H1 (cell line): ENCODE measurements around the gene C2CD4C. TPM values are rescaled to one million over a fixed set of nuclear protein-coding genes. Genes with fewer than 3 reads are reported as not detected.
A peak's percentile ranks its signal among the peaks of the same experiment; 100 is the strongest.

Experiments used
- CTCF ChIA-PET: fragments of 300-600 bp; sonication (Branson Sonifier 250); formaldehyde crosslinking; loops from one replicate; lab custom pipeline; 2021; ENCODE audit not compliant: partially characterized antibody; lab: Charles Lee
- POLR2A ChIA-PET: fragments of 300-600 bp; sonication (Branson Sonifier 250); formaldehyde crosslinking; loops from one replicate; lab custom pipeline; 2021; ENCODE audit warnings: inconsistent platforms; ENCODE audit not compliant: partially characterized antibody; lab: Charles Lee
- DNase-seq, 2 experiments: peaks; one replicate each; pipeline versions ENCODE4 v3.0.0 to v3.0.0-alpha.2; 2010 to 2022; ENCODE audit warnings: low spot score in 2 of 2, low read depth in 1 of 2, mixed read lengths in 1 of 2
- FAIRE-seq: peaks from 2 replicates; lab custom pipeline; 2011; peaks lifted over from hg19 to GRCh38; lab: Jason Lieb, UNC
- H2AFZ ChIP-seq: 2 replicates; pipeline ENCODE4 v1.8.1; 2012; ENCODE audit warnings: low read length, inconsistent platforms
- H2AK5ac ChIP-seq: 2 replicates; pipeline ENCODE4 v1.6.1; 2013; ENCODE audit warnings: low read depth, low read length
- H2BK120ac ChIP-seq: replicated peaks from 2 replicates; pipeline ENCODE3; 2013; ENCODE audit warnings: low read depth, low read length, inconsistent platforms
- H2BK12ac ChIP-seq: 2 replicates; pipeline ENCODE4 v1.6.1; 2013; ENCODE audit warnings: low read depth, low read length
- H2BK15ac ChIP-seq: 2 replicates; pipeline ENCODE4 v1.6.1; 2013; ENCODE audit warnings: low read length
- H2BK20ac ChIP-seq: 2 replicates; pipeline ENCODE4 v1.6.1; 2013; ENCODE audit warnings: low read length
- H2BK5ac ChIP-seq: 2 replicates; pipeline ENCODE4 v1.6.1; 2013; ENCODE audit warnings: low read depth, low read length
- H3K14ac ChIP-seq: 2 replicates; pipeline ENCODE4 v1.6.1; 2013; ENCODE audit warnings: inconsistent platforms; ENCODE audit not compliant: insufficient read length
- H3K18ac ChIP-seq: 2 replicates; pipeline ENCODE4 v1.6.1; 2013; ENCODE audit warnings: low read length; ENCODE audit errors: extremely low read depth
- H3K23ac ChIP-seq: 2 replicates; pipeline ENCODE4 v1.6.1; 2013; ENCODE audit warnings: inconsistent platforms; ENCODE audit not compliant: insufficient read length
- H3K23me2 ChIP-seq: 2 replicates; pipeline ENCODE4 v1.6.1; 2013; ENCODE audit warnings: low read depth, low read length
- H3K27ac ChIP-seq: 2 replicates; pipeline ENCODE4 v1.6.1; 2011; ENCODE audit warnings: low read depth, low read length, inconsistent platforms
- H3K27me3 ChIP-seq, 4 experiments: replicated peaks in 1 of 4; 1 replicate in 1 of 4; 2 replicates in 3 of 4; pipeline versions ENCODE4 v1.6.1 to v1.8.1; 2011 to 2013; ENCODE audit warnings: low read length in 3 of 4, mild to moderate bottlenecking in 3 of 4, inconsistent platforms in 2 of 4, mixed read lengths in 2 of 4, moderate library complexity in 1 of 4; ENCODE audit not compliant: control insufficient read depth in 3 of 4, insufficient read depth in 3 of 4; ENCODE audit errors: extremely low read depth in 1 of 4
- H3K36me3 ChIP-seq, 4 experiments: 2 replicates each; pipeline versions ENCODE4 v1.6.1 to v1.8.1; 2011 to 2013; ENCODE audit warnings: mild to moderate bottlenecking in 4 of 4, low read length in 3 of 4, moderate library complexity in 2 of 4, control low read depth in 1 of 4, inconsistent platforms in 1 of 4; ENCODE audit not compliant: insufficient read depth in 4 of 4, control insufficient read depth in 2 of 4
- H3K4ac ChIP-seq: replicated peaks from 2 replicates; pipeline ENCODE3; 2013; ENCODE audit warnings: low read length, low read depth, mixed read lengths, inconsistent platforms; ENCODE audit not compliant: insufficient read length
- H3K4me1 ChIP-seq, 4 experiments: replicated peaks in 1 of 4; 1 replicate in 1 of 4; 2 replicates in 3 of 4; pipeline versions ENCODE4 v1.6.1 to v1.8.1; 2011 to 2013; ENCODE audit warnings: low read length in 3 of 4, inconsistent platforms in 2 of 4, mixed read lengths in 1 of 4; ENCODE audit not compliant: insufficient read depth in 4 of 4, control insufficient read depth in 3 of 4
- H3K4me2 ChIP-seq, 2 experiments: 2 replicates each; pipeline versions ENCODE4 v1.6.1 to v1.8.1; 2011 to 2013; ENCODE audit warnings: low read depth in 2 of 2, low read length in 2 of 2, control low read depth in 1 of 2, inconsistent platforms in 1 of 2, mild to moderate bottlenecking in 1 of 2; ENCODE audit not compliant: insufficient read depth in 1 of 2
- H3K4me3 ChIP-seq, 4 experiments: fragments of 200-600, 300-600 bp in 1 of 4; sonication (generic), shearing (Covaris generic), sonication (Bioruptor Twin) in 1 of 4; 2 replicates each; pipeline versions ENCODE4 v1.5.1 to v1.8.1; 2011 to 2016; ENCODE audit warnings: low read length in 4 of 4, low read depth in 3 of 4, control low read depth in 2 of 4, inconsistent platforms in 2 of 4, mild to moderate bottlenecking in 2 of 4, mixed read lengths in 1 of 4, moderate library complexity in 1 of 4; ENCODE audit not compliant: insufficient read depth in 2 of 4; ENCODE audit errors: extremely low read depth in 1 of 4
- H3K56ac ChIP-seq: replicated peaks from 2 replicates; pipeline ENCODE3; 2013; ENCODE audit warnings: low read depth, mild to moderate bottlenecking, mixed read lengths, low read length, inconsistent platforms; ENCODE audit not compliant: insufficient read length
- H3K79me1 ChIP-seq: 2 replicates; pipeline ENCODE4 v1.6.1; 2013; ENCODE audit warnings: low read depth, low read length, control low read depth
- H3K79me2 ChIP-seq, 2 experiments: 2 replicates each; pipeline versions ENCODE4 v1.6.1 to v1.8.1; 2012 to 2013; ENCODE audit warnings: low read length in 2 of 2, mild to moderate bottlenecking in 2 of 2, inconsistent platforms in 1 of 2; ENCODE audit not compliant: insufficient read depth in 2 of 2, control insufficient read depth in 1 of 2
- H3K9ac ChIP-seq, 4 experiments: replicated peaks in 1 of 4; 1 replicate in 1 of 4; 2 replicates in 3 of 4; pipeline versions ENCODE4 v1.6.1 to v1.8.1; 2011 to 2013; ENCODE audit warnings: low read depth in 3 of 4, low read length in 3 of 4, control low read depth in 2 of 4, mild to moderate bottlenecking in 2 of 4, moderate library complexity in 2 of 4, inconsistent platforms in 1 of 4; ENCODE audit errors: extremely low read depth in 1 of 4
- H3K9me3 ChIP-seq, 2 experiments: 2 replicates each; pipeline versions ENCODE4 v1.6.1 to v1.8.1; 2012 to 2013; ENCODE audit warnings: mild to moderate bottlenecking in 2 of 2, moderate library complexity in 2 of 2, control low read depth in 1 of 2, inconsistent platforms in 1 of 2, low read depth in 1 of 2, low read length in 1 of 2, mixed read lengths in 1 of 2; ENCODE audit not compliant: insufficient read depth in 2 of 2
- H4K20me1 ChIP-seq, 2 experiments: replicated peaks in 1 of 2; 2 replicates each; pipeline versions ENCODE3 to v1.8.1; 2011 to 2013; ENCODE audit warnings: inconsistent platforms in 2 of 2, low read length in 2 of 2, mild to moderate bottlenecking in 1 of 2; ENCODE audit not compliant: insufficient read depth in 2 of 2, control insufficient read depth in 1 of 2
- H4K5ac ChIP-seq: 2 replicates; pipeline ENCODE4 v1.6.1; 2013; ENCODE audit warnings: low read length, low read depth, mixed read lengths, inconsistent platforms; ENCODE audit not compliant: insufficient read length
- H4K8ac ChIP-seq: 2 replicates; pipeline ENCODE4 v1.8.0; 2013; ENCODE audit warnings: mild to moderate bottlenecking, moderate library complexity, low read length, inconsistent platforms; ENCODE audit not compliant: insufficient read depth; ENCODE audit errors: extremely low read depth
- H4K91ac ChIP-seq: replicated peaks from 2 replicates; pipeline ENCODE3; 2013; ENCODE audit warnings: low read length, mixed read lengths, inconsistent platforms; ENCODE audit not compliant: insufficient read length
- CREB1 ChIP-seq: IDR thresholded peaks from 2 replicates; pipeline ENCODE4 v1.6.1; 2012; ENCODE audit warnings: inconsistent platforms
- E2F6 ChIP-seq: IDR thresholded peaks from 2 replicates; pipeline ENCODE4 v1.6.1; 2012; ENCODE audit warnings: inconsistent platforms
- EP300 ChIP-seq, 2 experiments: IDR thresholded peaks; 1 replicate in 1 of 2; 2 replicates in 1 of 2; pipeline ENCODE4 v1.6.1; 2011 to 2012; ENCODE audit warnings: low read depth in 2 of 2, low read length in 2 of 2, mild to moderate bottlenecking in 2 of 2, borderline replicate concordance in 1 of 2, inconsistent platforms in 1 of 2, moderate library complexity in 1 of 2
- EZH2 ChIP-seq: fragments of 200-600 bp; sonication (generic); IDR thresholded peaks from 2 replicates; pipeline ENCODE4 v1.7.1; 2012; ENCODE audit warnings: low read depth, mild to moderate bottlenecking, moderate library complexity, low read length, inconsistent platforms; ENCODE audit not compliant: severe bottlenecking
- POLR2AphosphoS5 ChIP-seq: IDR thresholded peaks from 2 replicates; pipeline ENCODE4 v1.6.1; 2011; ENCODE audit warnings: low read depth, low read length
- SAP30 ChIP-seq: fragments of 300-600 bp; sonication (generic); IDR thresholded peaks from 2 replicates; pipeline ENCODE4 v1.7.1; 2012; ENCODE audit warnings: low read length, moderate library complexity, mild to moderate bottlenecking, inconsistent platforms; ENCODE audit not compliant: insufficient read depth, insufficient replicate concordance
- SP2 ChIP-seq: IDR thresholded peaks from 2 replicates; pipeline ENCODE4 v1.6.1; 2012; ENCODE audit warnings: mild to moderate bottlenecking, low read length, inconsistent platforms
- SRF ChIP-seq: IDR thresholded peaks from 2 replicates; pipeline ENCODE4 v1.6.1; 2011; ENCODE audit warnings: mild to moderate bottlenecking, low read depth, low read length, moderate library complexity
- SUZ12 ChIP-seq: fragments of 200-600 bp; sonication (generic); IDR thresholded peaks from 2 replicates; pipeline ENCODE4 v1.6.1; 2012; ENCODE audit warnings: mild to moderate bottlenecking, inconsistent platforms, low read length, moderate library complexity, mixed read lengths
- TEAD4 ChIP-seq: IDR thresholded peaks from 2 replicates; pipeline ENCODE4 v1.6.1; 2012; ENCODE audit warnings: low read depth, low read length, inconsistent platforms, mixed read lengths
- WGBS, 2 experiments: shearing (Covaris generic) in 1 of 2; methylation state at CpG; one replicate each; pipeline versions ENCODE4 v1.1.6 to v1.1.7; 2013 to 2015; ENCODE audit warnings: low lambda C conversion rate in 2 of 2, mixed read lengths in 2 of 2, inconsistent platforms in 1 of 2, low coverage in 1 of 2, missing lambda C conversion rate in 1 of 2; ENCODE audit not compliant: insufficient replicate concordance in 2 of 2, insufficient coverage in 1 of 2, insufficient read length in 1 of 2; ENCODE audit errors: extremely low coverage in 1 of 2, missing lambda C conversion rate in 1 of 2; 5-methylcytosine and 5-hydroxymethylcytosine counted together
- polyA plus RNA-seq, 7 experiments: library from polyadenylated mRNA; depleted of rRNA in 3 of 7; stranded (reverse) in 5 of 7; unstranded in 2 of 7; fragments of >200 nt in 5 of 7; fragments of 200-250 nt in 2 of 7; gene quantifications; 1 replicate in 5 of 7; 2 replicates in 1 of 7; 4 replicates in 1 of 7; pipeline versions ENCODE4 v1.2.1 to v1.2.3, GENCODE V29; 2011 to 2013; ENCODE audit warnings: missing spikeins in 2 of 7, mixed read lengths in 2 of 7
- total RNA-seq: library from RNA; stranded (reverse); fragmentation: NEBNext Ultra II Directional; extraction: Animal tissue kit (Norgen Biotek cat#: 25700); gene quantifications from 2 replicates; pipeline ENCODE4 v1.2.1, GENCODE V29; 2021

Gene C2CD4C
- total and polyA plus RNA-seq, 2 of the 8 experiments (the other 6 are each of a cell fraction or from before 2014, with no cell fraction given) = 3.8 to 6.3 TPM

- H4K5ac ChIP-seq = no peak overlapping the region
- 81% methylated on average over 52 of the region's 70 CpGs; no CpG with 5 or more reads in 1 of the 2 experiments for WGBS, 2 experiments
- no peak overlapping the region for H3K56ac ChIP-seq
- DNase-seq (peak in 1 of 2 experiments; percentile 53), FAIRE-seq (no peak)
- H3K27me3 ChIP-seq = peaks cover 0 to 14% (median 12%) of the 10 kb centered on the region in 4 experiments; a peak in 6 of 7 replicates
- no peak overlapping the region for H2AFZ ChIP-seq
- no peak overlapping the region for H2AK5ac ChIP-seq
- H3K9ac ChIP-seq = no peak overlapping the region
- no peaks in the 10 kb centered on the region for H3K79me2 ChIP-seq
- H3K14ac ChIP-seq = no peak overlapping the region
- no peak overlapping the region for H2BK15ac ChIP-seq
- peaks cover 0 to 17% (median 8%) of the 10 kb centered on the region in 4 experiments; a peak in 5 of 7 replicates for H3K4me1 ChIP-seq
- no peaks in the 10 kb centered on the region; the same call in 1 of the 2 replicates for H3K23me2 ChIP-seq
- H3K27ac ChIP-seq = no peak overlapping the region
- peak overlapping the region; percentile 42 to 85 (median 48); a peak in 4 of 8 replicates for H3K4me3 ChIP-seq
- H3K36me3 ChIP-seq = no peaks in the 10 kb centered on the region; a peak in 1 of 8 replicates
- peak overlapping the region; percentile 57 for H4K8ac ChIP-seq
- no peak overlapping the region for H2BK20ac ChIP-seq
- H3K4ac ChIP-seq = no peak overlapping the region
- 0 out of 2 replicates have a peak, but pooled peaks cover 2% of the 10 kb centered on the region for H3K79me1 ChIP-seq
- H4K20me1 ChIP-seq = peaks cover 0 to 4% of the 10 kb centered on the region in 2 experiments
- no peak overlapping the region for H3K23ac ChIP-seq
- H2BK120ac ChIP-seq = no peak overlapping the region
- H4K91ac ChIP-seq = no peak overlapping the region
- ChIA-PET POLR2A (interaction anchor here (1.2 to 1.9 kb wide), 4 partner anchors 9 to 123 kb away, joined by 3 to 5 read pairs (median 4); partner anchors contain the start of gene CDC34), CTCF (interaction anchor here (1.1 to 1.9 kb wide), 6 partner anchors 9 to 125 kb away, joined by 4 to 6 read pairs (median 4); no protein-coding TSS in a partner anchor)
- peak overlapping the region; percentile 81 to 94; a peak in 3 of 4 replicates for H3K4me2 ChIP-seq
- no peaks in the 10 kb centered on the region for H3K9me3 ChIP-seq
- H3K18ac ChIP-seq = no peak overlapping the region; the same call in 1 of the 2 replicates
- no peak overlapping the region for H2BK5ac ChIP-seq
- no peak overlapping the region; the same call in 1 of the 2 replicates for H2BK12ac ChIP-seq
- TF ChIP-seq SP2 (no peak), CREB1 (no peak), POLR2AphosphoS5 (no peak), TEAD4 (no peak), SUZ12 (no peak), SRF (no peak), EP300 (IDR thresholded peaks at IDR 0.05; ENCODE audit: borderline replicate concordance in 1 of 2, low read depth in 2 of 2, low read length in 2 of 2) (no peak), SAP30 (no peak), E2F6 (no peak), EZH2 (no peak)
Measured at GRCh38 chr19:407511-408440, 1.2 kb downstream of the C2CD4C start.
